ENCODE results near the gene GOLGA7B. TPM values are rescaled to one million over a fixed set of nuclear protein-coding genes. Genes with fewer than 3 reads are reported as not detected.

GOLGA7B gene
- total and polyA plus RNA-seq, 2 donors (not counting 3 experiments of a cell fraction or from before 2014, with no cell fraction given) = 0.03 TPM; not detected in 1

DNA sequence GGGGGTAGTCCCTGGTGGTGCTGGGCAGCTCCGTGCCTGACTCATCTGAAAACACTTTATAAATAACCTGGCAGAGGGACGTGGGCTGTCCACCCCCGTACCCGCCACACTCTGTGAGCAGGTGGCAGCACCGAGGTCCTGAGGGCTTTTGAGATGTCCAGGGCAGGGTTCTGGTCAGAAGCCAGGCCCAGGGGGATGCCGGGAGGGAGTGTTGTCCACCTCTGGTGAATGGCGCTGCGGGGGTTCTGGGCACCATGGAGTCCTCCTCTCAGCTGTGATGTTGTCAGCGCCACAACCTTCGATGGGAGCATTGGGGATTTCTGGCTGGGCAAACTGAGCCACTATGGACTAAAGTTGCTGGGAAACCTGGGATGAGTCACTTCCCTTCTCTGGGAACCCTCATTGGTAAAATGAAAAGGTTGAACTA is 27.4 kb upstream of the GOLGA7B start:
- H3K9me1 ChIP-seq (replicated peaks; ENCODE audit: control insufficient read depth, extremely low read depth, insufficient read depth, low read length) = no peaks in the 10 kb centered on the region
- no TSS peak for BruUV-seq (replicated peaks)
- FAIRE-seq (no peak), DNase-seq (ENCODE audit: low read depth, low spot score) (no peak)
- H3K4me3 ChIP-seq (replicated peaks in 1 of 3; ENCODE audit: insufficient read depth in 1 of 3, low read depth in 1 of 3, low read length in 3 of 3) = no peak overlapping the region
- no peaks in the 10 kb centered on the region for H3K9me3 ChIP-seq (replicated peaks; ENCODE audit: control insufficient read depth, insufficient read depth, low read length)
- no peaks in the 10 kb centered on the region for H3K27me3 ChIP-seq (ENCODE audit: control insufficient read depth in 2 of 2, insufficient read depth in 2 of 2, low read length in 2 of 2)
- intact Hi-C loops (cut with micrococcal nuclease) = no loop called here
- H3K79me2 ChIP-seq (ENCODE audit: control insufficient read depth, insufficient read depth, low read length) = no peaks in the 10 kb centered on the region
- H3K4me1 ChIP-seq (ENCODE audit: control insufficient read depth, extremely low read depth, insufficient read depth, low read length) = no peaks in the 10 kb centered on the region
- ChIA-PET POLR2A (no interaction called here), CTCF (no interaction called here)
- H3K36me3 ChIP-seq (ENCODE audit: control insufficient read depth in 2 of 2, extremely low read depth in 1 of 2, insufficient read depth in 2 of 2, low read length in 2 of 2) = no peaks in the 10 kb centered on the region
- dilution Hi-C loops (cut with MboI; ENCODE audit: extremely low pct_ligation_motif_present, low sequenced_read_pairs) = no loop called here
- no peak overlapping the region for H3K9ac ChIP-seq (replicated peaks; ENCODE audit: extremely low read depth, insufficient read depth, low read length)
- H4K20me1 ChIP-seq (replicated peaks; ENCODE audit: control insufficient read depth, extremely low read depth, insufficient read depth, low read length) = no peaks in the 10 kb centered on the region
- H2AFZ ChIP-seq (ENCODE audit: low read depth, low read length) = no peak overlapping the region
- no peak for TF ChIP-seq MYC (IDR thresholded peaks at IDR 0.05; ENCODE audit: low read depth, low read length)
- no peak for TF ChIP-seq FOS (IDR thresholded peaks at IDR 0.05; ENCODE audit: borderline replicate concordance, insufficient read depth, low read length)
- TF ChIP-seq JUN (IDR thresholded peaks at IDR 0.05; ENCODE audit: borderline replicate concordance, insufficient read depth, insufficient read length, low read depth) = no peak
- TF ChIP-seq, protein P1, sequence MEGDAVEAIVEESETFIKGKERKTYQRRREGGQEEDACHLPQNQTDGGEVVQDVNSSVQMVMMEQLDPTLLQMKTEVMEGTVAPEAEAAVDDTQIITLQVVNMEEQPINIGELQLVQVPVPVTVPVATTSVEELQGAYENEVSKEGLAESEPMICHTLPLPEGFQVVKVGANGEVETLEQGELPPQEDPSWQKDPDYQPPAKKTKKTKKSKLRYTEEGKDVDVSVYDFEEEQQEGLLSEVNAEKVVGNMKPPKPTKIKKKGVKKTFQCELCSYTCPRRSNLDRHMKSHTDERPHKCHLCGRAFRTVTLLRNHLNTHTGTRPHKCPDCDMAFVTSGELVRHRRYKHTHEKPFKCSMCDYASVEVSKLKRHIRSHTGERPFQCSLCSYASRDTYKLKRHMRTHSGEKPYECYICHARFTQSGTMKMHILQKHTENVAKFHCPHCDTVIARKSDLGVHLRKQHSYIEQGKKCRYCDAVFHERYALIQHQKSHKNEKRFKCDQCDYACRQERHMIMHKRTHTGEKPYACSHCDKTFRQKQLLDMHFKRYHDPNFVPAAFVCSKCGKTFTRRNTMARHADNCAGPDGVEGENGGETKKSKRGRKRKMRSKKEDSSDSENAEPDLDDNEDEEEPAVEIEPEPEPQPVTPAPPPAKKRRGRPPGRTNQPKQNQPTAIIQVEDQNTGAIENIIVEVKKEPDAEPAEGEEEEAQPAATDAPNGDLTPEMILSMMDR (IDR thresholded peaks at IDR 0.05; ENCODE audit: extremely low read depth in 1 of 2, insufficient read depth in 1 of 2, low read depth in 1 of 2, low read length in 2 of 2) = no peak
- TF ChIP-seq POLR2A (IDR thresholded peaks at IDR 0.05; ENCODE audit: low read depth, low read length) = no peak
- TF ChIP-seq EZH2 (IDR thresholded peaks at IDR 0.05; ENCODE audit: borderline replicate concordance, low read depth, low read length, severe bottlenecking) = no peak
- TF ChIP-seq POLR2AphosphoS5 (IDR thresholded peaks at IDR 0.05; ENCODE audit: insufficient read depth, low read depth, low read length) = no peak
- TF ChIP-seq, protein P2, sequence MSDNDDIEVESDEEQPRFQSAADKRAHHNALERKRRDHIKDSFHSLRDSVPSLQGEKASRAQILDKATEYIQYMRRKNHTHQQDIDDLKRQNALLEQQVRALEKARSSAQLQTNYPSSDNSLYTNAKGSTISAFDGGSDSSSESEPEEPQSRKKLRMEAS (IDR thresholded peaks at IDR 0.05; ENCODE audit: insufficient read depth, insufficient read length) = no peak
- no peak for TF ChIP-seq GATA2 (IDR thresholded peaks at IDR 0.05; ENCODE audit: insufficient read depth, insufficient read length, low read depth, low read length)
- H3K4me2 ChIP-seq (ENCODE audit: insufficient read depth, low read length) = no peak overlapping the region
- no peak overlapping the region for H3K27ac ChIP-seq (ENCODE audit: insufficient read depth, low read depth, low read length)
